Lower leg skin (tissue), 4 donors: ENCODE measurements around the gene APBB2. TPM values are rescaled to one million over a fixed set of nuclear protein-coding genes. Genes with fewer than 3 reads are reported as not detected.

ENCODE experiments used
- DNase-seq, 2 donors: peaks; one replicate each; pipeline ENCODE4 v3.0.0-alpha.2; 2019; ENCODE audit warnings: low spot score in 2 of 2
- H3K4me3 ChIP-seq: fragments of 200-600 bp; sonication (generic); 2 replicates; pipeline ENCODE4 v1.5.1; 2017; ENCODE audit warnings: mild to moderate bottlenecking, low read depth; ENCODE audit not compliant: poor library complexity, severe bottlenecking
- CTCF ChIP-seq, 3 donors: fragments of 450-650 bp; IDR thresholded peaks; one replicate each; pipeline ENCODE4 v1.5.1; 2016; ENCODE audit warnings: antibody characterized with exemption in 3 of 3, mild to moderate bottlenecking in 3 of 3, moderate library complexity in 2 of 3
- POLR2A ChIP-seq, 2 donors: fragments of 450-650 bp; IDR thresholded peaks; one replicate each; pipeline ENCODE4 v1.6.1; 2016 to 2017; ENCODE audit warnings: antibody characterized with exemption in 2 of 2, mild to moderate bottlenecking in 1 of 2, moderate library complexity in 1 of 2
- WGBS, 2 donors: methylation state at CpG; one replicate each; pipeline ENCODE4 v1.1.5; 2018; 5-methylcytosine and 5-hydroxymethylcytosine counted together
- intact Hi-C: fragments of 100-400 bp; cut with DNase I; formaldehyde crosslinking; loops from one replicate; pipeline ENCODE4 v1.15.0; 2023; ENCODE audit warnings: low total_unique reads
- total RNA-seq, 4 donors: library from RNA; depleted of rRNA; stranded (reverse); fragments of >200 nt; gene quantifications; one replicate each; pipeline ENCODE4 v1.1.0, GENCODE V29; 2016

Gene APBB2
- total RNA-seq, 4 donors from 2014 or later, result 24.0 to 49.2 (median 43.3) TPM

GRCh38 chr4:40915318-40916217 lies 298.8 kb downstream of the APBB2 start:
- TF ChIP-seq POLR2A (IDR thresholded peaks at IDR 0.05), result no peak
- TF ChIP-seq CTCF (IDR thresholded peaks at IDR 0.05), result no peak
- 41 to 47% methylated on average over 12 of the region's 12 CpGs for WGBS, 2 donors
- peak in 1 of 2 donors; percentile 81 for DNase-seq
- intact Hi-C loops, result no loop called here
- no peak overlapping the region for H3K4me3 ChIP-seq

- no peak for DNase-seq
- TF ChIP-seq POLR2A (IDR thresholded peaks at IDR 0.05), result no peak
- TF ChIP-seq CTCF (IDR thresholded peaks at IDR 0.05), result no peak
- intact Hi-C loops, result no loop called here
- no peak overlapping the region for H3K4me3 ChIP-seq
- 84% methylated on average over 15 of the region's 15 CpGs for WGBS, 2 donors
Observed at GRCh38 chr4:40912460-40913184, 301.7 kb downstream of the APBB2 start.

GRCh38 chr4:40910706-40911105 lies 303.6 kb downstream of the APBB2 start:
- intact Hi-C loops, result no loop called here
- no peak overlapping the region for H3K4me3 ChIP-seq
- WGBS, 2 donors, result 77 to 89% methylated on average over 5 of the region's 5 CpGs
- TF ChIP-seq CTCF (IDR thresholded peaks at IDR 0.05) (no peak), POLR2A (IDR thresholded peaks at IDR 0.05) (no peak)
- DNase-seq, result no peak

GRCh38 chr4:40909363-40909876 lies 304.9 kb downstream of the APBB2 start:
- no peak overlapping the region for H3K4me3 ChIP-seq
- no peak for DNase-seq
- intact Hi-C loops, result no loop called here
- TF ChIP-seq CTCF (IDR thresholded peaks at IDR 0.05) (no peak), POLR2A (IDR thresholded peaks at IDR 0.05) (no peak)
- 15 to 20% methylated on average over 8 of the region's 8 CpGs for WGBS, 2 donors

- peak; percentile 58 to 93 for DNase-seq
- TF ChIP-seq POLR2A (IDR thresholded peaks at IDR 0.05), result no peak
- peak in 1 of 3 donors; percentile 72 for TF ChIP-seq CTCF (IDR thresholded peaks at IDR 0.05)
- no peak overlapping the region for H3K4me3 ChIP-seq
- WGBS, 2 donors, result 19 to 30% methylated on average over 10 to 11 of the region's 12 CpGs
- intact Hi-C loops, result no loop called here
Observed at GRCh38 chr4:40908702-40909362, 305.5 kb downstream of the APBB2 start.
